Measurements from ENCODE around the gene NGEF. TPM values are rescaled to one million over a fixed set of nuclear protein-coding genes. Genes with fewer than 3 reads are reported as not detected.
A peak's percentile ranks its signal among the peaks of the same experiment; 100 is the strongest.

The NGEF gene
- total RNA-seq, 2 donors from 2014 or later, result not detected

- no peak overlapping the region for H3K4me3 Mint-ChIP-seq
- ATAC-seq, result no peak
- no peak overlapping the region for H3K27ac Mint-ChIP-seq
- peaks cover 25% of the 10 kb centered on the region for H3K27me3 Mint-ChIP-seq
- H3K9me3 ChIP-seq (ENCODE audit: control insufficient read depth, low read length, poor library complexity, severe bottlenecking), result no peaks in the 10 kb centered on the region
- no peaks in the 10 kb centered on the region for H3K36me3 Mint-ChIP-seq (ENCODE audit: low read depth)
- H3K4me1 Mint-ChIP-seq, result peaks cover 3% of the 10 kb centered on the region
- no peak for DNase-seq
Observed at GRCh38 chr2:233007739-233008138, 5.3 kb downstream of the NGEF start.

DNA sequence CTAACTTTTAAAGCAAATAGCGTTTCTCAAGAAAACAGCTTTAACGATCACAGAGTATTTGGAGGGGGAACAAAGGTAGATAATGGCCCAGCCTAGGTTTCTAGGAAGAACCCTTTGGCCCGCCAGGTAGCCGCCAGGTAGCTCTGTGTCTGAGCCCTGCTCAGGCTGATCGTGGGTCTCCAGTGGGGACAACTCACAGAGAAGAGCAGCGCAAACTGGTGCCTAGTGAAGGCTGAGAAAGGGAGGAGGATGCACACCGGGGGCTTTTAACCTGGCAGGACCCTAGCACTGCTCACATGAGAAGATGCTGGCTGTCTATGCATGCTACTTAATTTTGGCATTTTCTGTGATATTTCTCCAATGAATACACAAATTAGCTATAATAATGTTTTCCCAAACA lies 5.8 kb downstream of the NGEF start:
- no peak for ATAC-seq
- Mint-ChIP-seq H3K36me3 (ENCODE audit: low read depth) (no peaks in the 10 kb centered on the region), H3K27ac (no peak overlapping the region), H3K4me1 (peaks cover 3% of the 10 kb centered on the region), H3K4me3 (no peak overlapping the region), H3K27me3 (peaks cover 25% of the 10 kb centered on the region)
- DNase-seq, result no peak
- no peaks in the 10 kb centered on the region for H3K9me3 ChIP-seq (ENCODE audit: control insufficient read depth, low read length, poor library complexity, severe bottlenecking)

GRCh38 chr2:233006648-233007047 lies 6.4 kb downstream of the NGEF start:
- Mint-ChIP-seq H3K27me3 (peaks cover 23% of the 10 kb centered on the region), H3K4me1 (peaks cover 3% of the 10 kb centered on the region), H3K36me3 (ENCODE audit: low read depth) (no peaks in the 10 kb centered on the region), H3K27ac (no peak overlapping the region), H3K4me3 (no peak overlapping the region)
- ATAC-seq (no peak), DNase-seq (no peak)
- H3K9me3 ChIP-seq (ENCODE audit: control insufficient read depth, low read length, poor library complexity, severe bottlenecking), result no peaks in the 10 kb centered on the region

GRCh38 chr2:233005096-233005495 lies 8.0 kb downstream of the NGEF start:
- Mint-ChIP-seq H3K36me3 (ENCODE audit: low read depth) (no peaks in the 10 kb centered on the region), H3K4me1 (peaks cover 3% of the 10 kb centered on the region), H3K27ac (no peak overlapping the region), H3K4me3 (no peak overlapping the region), H3K27me3 (peaks cover 17% of the 10 kb centered on the region)
- no peaks in the 10 kb centered on the region for H3K9me3 ChIP-seq (ENCODE audit: control insufficient read depth, low read length, poor library complexity, severe bottlenecking)
- ATAC-seq (no peak), DNase-seq (no peak)

DNA sequence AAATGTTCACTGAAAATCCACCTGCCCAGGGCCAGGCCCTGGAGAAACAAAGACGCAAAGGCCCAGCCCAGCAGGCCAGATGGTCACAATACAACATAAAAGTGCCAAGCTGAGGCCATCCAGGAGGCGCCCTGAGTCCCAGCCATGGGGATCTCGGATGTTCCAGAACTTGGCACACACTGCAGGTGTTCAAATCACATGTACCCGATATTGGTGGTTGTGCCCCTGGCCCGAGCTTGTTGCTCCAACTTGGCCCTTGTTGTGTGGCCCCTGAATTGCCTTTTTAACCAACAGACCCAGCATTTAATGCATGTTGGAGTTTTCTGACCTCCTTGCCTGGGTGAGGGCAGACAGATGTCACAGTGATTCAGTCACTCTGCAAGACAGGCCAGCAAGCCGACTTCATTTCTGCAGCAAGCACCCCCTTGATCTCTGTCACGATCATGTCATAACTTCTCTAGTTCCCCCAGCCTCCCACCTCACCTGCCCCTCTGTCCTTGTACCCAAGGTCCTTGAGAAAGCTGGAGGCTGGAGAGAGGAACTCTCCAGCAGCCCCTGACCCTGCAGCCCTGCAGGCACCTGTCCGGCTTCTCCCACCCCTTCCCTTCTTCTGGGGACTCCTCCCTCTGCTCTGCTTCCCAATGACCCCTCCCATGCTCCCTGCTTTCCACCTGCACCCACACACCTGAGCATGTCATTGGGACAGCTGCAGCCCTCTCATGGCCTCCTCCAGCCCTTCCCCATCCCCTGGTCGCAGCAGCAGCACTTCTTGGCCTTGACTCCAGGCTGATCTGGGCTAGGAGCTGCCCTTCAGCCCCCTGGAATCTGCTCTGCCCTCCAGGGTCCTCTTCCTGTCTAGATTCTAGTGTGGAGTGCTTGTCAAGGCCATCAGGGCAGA lies 9.1 kb downstream of the NGEF start:
- H3K36me3 Mint-ChIP-seq (ENCODE audit: low read depth), result no peaks in the 10 kb centered on the region
- ATAC-seq (no peak), DNase-seq (no peak)
- H3K9me3 ChIP-seq (ENCODE audit: control insufficient read depth, low read length, poor library complexity, severe bottlenecking), result no peaks in the 10 kb centered on the region
- H3K4me3 Mint-ChIP-seq, result no peak overlapping the region
- peaks cover 3% of the 10 kb centered on the region for H3K4me1 Mint-ChIP-seq
- peaks cover 17% of the 10 kb centered on the region for H3K27me3 Mint-ChIP-seq
- H3K27ac Mint-ChIP-seq, result no peak overlapping the region

DNA sequence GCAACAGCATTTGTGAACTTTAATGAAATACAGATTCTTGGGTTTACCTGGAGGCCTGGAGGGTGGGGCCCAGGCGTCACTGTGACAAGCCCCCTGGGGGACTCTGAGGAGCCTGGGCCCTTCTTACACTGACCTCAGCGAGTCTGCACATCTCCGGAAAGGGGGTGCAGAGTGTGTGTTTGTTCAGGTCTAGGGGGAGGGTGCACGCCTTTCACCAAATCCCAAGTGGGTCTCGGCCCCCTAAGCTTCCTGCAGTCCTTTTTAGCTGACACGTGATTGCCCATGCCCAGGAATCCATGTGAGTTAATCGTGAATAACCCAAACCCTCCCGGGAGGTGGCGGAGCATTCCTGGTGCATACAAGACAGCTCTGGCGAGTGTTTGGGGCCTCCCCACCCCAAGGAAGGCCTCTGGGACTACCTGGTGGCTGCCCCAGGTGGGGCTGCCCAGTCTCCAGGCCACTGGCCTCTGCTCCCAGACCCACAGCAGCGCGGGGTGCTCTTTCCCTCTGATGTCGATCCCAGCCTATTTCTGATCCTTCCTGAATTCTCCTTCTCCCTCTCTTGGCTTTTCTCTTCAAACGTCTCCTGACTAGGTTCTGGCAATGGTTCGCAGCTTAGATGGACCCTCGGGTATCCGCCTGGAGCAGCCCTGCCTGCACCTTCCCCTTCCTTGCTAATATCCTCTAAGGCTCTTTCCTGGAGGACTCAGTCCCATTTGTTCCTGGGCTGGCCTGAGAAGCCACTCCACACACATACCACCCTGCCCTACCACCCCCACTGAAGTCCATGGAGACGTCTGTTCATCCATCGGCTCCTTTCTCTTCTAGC lies 10.0 kb downstream of the NGEF start:
- peaks cover 3% of the 10 kb centered on the region for H3K4me1 Mint-ChIP-seq

DNA sequence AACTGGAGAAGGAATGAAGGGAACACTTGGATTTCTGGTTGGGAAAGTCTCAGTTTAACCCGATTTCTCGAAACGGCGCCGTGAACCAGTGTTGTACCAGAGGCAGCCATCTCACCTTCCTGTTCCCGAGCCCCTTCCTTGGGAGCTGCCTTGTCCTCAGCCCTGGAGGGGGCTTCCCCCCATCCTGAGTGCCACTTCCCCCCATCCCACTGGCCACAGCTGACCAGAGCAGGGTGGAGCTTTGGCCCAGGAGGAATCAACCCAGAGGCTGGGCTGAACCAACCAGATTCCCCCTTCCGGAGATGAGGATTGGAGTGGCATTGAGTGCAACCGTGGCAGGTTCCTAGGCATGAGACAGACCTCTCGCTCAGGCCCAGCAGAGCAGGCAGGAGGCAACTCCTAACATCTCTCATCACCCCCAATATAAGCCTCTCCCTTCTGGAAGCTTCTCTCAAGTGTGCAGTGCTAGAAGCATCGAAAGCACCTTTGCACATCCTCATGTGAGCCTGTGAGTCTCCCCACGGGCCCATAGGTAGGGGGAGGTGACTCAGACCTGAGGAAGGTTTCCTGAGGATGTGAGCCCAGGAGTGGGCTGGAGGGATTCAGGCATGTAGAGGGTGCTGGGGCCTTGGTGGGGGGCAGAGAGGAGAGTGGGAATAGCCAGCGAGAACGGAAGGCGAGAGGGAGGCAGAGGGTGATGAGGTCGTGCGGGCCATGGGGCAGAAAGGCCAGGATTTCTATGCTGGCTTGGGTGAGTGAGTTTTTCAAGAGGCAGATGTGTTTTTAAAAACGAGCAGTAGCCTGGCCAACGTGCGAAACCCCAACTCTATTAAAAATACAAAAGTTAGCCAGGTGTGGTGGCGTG lies 11.9 kb downstream of the NGEF start:
- H3K36me3 Mint-ChIP-seq (ENCODE audit: low read depth), result no peaks in the 10 kb centered on the region
- H3K4me3 Mint-ChIP-seq, result no peak overlapping the region
- peaks cover 4% of the 10 kb centered on the region for H3K4me1 Mint-ChIP-seq
- ATAC-seq (no peak), DNase-seq (no peak)
- no peaks in the 10 kb centered on the region for H3K9me3 ChIP-seq (ENCODE audit: control insufficient read depth, low read length, poor library complexity, severe bottlenecking)
- no peak overlapping the region for H3K27ac Mint-ChIP-seq
- peaks cover 22% of the 10 kb centered on the region for H3K27me3 Mint-ChIP-seq

More for the DNA sequence above, 10.0 kb downstream of the NGEF start:
- Mint-ChIP-seq H3K36me3 (ENCODE audit: low read depth) (no peaks in the 10 kb centered on the region), H3K27me3 (peaks cover 17% of the 10 kb centered on the region), H3K27ac (no peak overlapping the region), H3K4me3 (no peak overlapping the region)
- DNase-seq, result no peak
- H3K9me3 ChIP-seq (ENCODE audit: control insufficient read depth, low read length, poor library complexity, severe bottlenecking), result no peaks in the 10 kb centered on the region
- no peak for ATAC-seq

DNA sequence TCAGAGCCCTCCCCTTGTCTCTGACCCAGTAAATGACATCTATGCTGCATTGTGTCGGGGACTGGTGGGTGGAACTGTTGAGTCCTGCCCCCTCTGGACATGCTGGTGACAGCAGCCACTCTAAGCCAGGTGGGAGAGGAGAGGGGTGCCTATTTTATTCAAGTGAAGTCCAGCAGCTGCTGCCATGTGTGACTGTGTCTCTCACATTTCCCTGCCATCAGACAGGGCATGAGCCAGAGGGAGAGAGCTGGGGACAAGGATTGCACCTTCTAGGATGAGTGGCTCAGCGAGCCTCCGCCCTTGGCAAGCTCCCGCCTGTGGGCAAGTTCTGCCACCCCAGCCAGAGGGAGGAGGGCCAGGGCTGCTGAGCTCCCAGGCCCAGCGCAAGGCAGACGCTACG lies 13.7 kb downstream of the NGEF start:
- Mint-ChIP-seq H3K27ac (peak overlapping the region; percentile 27), H3K4me3 (no peak overlapping the region), H3K4me1 (peaks cover 4% of the 10 kb centered on the region), H3K27me3 (peaks cover 11% of the 10 kb centered on the region), H3K36me3 (ENCODE audit: low read depth) (no peaks in the 10 kb centered on the region)
- DNase-seq, result no peak
- H3K9me3 ChIP-seq (ENCODE audit: control insufficient read depth, low read length, poor library complexity, severe bottlenecking), result no peaks in the 10 kb centered on the region
- no peak for ATAC-seq

GRCh38 chr2:232998666-232998985 lies 14.4 kb downstream of the NGEF start:
- H3K4me3 Mint-ChIP-seq, result no peak overlapping the region
- no peak for ATAC-seq
- peaks cover 10% of the 10 kb centered on the region for H3K27me3 Mint-ChIP-seq
- DNase-seq, result no peak
- no peaks in the 10 kb centered on the region for H3K36me3 Mint-ChIP-seq (ENCODE audit: low read depth)
- H3K4me1 Mint-ChIP-seq, result peaks cover 4% of the 10 kb centered on the region
- no peaks in the 10 kb centered on the region for H3K9me3 ChIP-seq (ENCODE audit: control insufficient read depth, low read length, poor library complexity, severe bottlenecking)
- H3K27ac Mint-ChIP-seq, result no peak overlapping the region

DNA sequence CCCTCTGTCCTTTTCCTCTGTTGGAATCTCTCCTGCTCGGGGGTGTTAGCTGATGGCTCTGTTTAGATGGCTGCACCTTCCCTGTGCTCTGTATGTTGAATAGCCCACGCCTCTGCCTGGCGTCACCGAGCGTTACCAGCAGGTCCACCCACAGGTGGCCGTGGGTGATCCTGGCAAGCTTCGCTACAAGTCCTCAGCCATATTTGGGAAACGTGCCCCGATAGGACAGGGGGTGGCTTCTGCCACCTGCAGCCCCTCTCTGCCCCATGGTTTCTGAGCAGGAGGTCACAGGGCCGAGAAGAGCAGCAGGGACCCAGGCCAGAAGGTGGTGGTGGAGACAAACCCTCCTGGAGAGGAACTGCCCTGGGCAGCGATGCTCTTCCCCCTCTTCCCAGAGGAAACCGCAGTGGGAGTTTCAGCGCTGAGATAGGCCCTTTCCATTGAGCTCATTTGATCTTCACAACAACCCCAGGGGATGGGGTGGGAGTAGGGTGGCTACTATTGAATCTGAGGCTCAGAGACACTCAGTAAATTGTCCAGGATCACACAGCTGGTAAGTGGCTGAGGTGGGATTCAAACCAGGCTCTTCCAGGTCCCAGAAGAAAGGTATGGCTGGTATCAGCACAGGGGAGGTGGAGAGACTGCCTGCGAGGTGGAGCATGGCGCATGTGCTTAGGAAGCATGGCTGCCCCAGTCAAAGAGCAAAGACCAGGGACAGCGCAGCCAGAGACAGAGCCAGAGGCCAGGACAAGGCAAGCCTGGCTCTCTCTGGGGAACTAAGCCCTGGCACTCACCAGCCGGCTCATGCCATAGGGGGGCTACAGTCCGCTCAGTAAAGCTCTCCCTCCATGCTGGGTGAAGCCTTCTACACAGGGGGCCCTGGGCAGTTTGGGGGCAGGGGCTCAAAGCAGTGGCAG lies 15.0 kb downstream of the NGEF start:
- DNase-seq, result no peak
- Mint-ChIP-seq H3K4me3 (no peak overlapping the region), H3K27ac (no peak overlapping the region), H3K36me3 (ENCODE audit: low read depth) (no peaks in the 10 kb centered on the region), H3K27me3 (peaks cover 5% of the 10 kb centered on the region), H3K4me1 (peaks cover 2% of the 10 kb centered on the region)
- no peaks in the 10 kb centered on the region for H3K9me3 ChIP-seq (ENCODE audit: control insufficient read depth, low read length, poor library complexity, severe bottlenecking)
- no peak for ATAC-seq

- Mint-ChIP-seq H3K4me3 (no peak overlapping the region), H3K36me3 (ENCODE audit: low read depth) (no peaks in the 10 kb centered on the region), H3K27me3 (peaks cover 5% of the 10 kb centered on the region), H3K4me1 (peaks cover 2% of the 10 kb centered on the region), H3K27ac (no peak overlapping the region)
- DNase-seq (no peak), ATAC-seq (no peak)
- H3K9me3 ChIP-seq (ENCODE audit: control insufficient read depth, low read length, poor library complexity, severe bottlenecking), result no peaks in the 10 kb centered on the region
Observed at GRCh38 chr2:232994446-232994845, 18.6 kb downstream of the NGEF start.

DNA sequence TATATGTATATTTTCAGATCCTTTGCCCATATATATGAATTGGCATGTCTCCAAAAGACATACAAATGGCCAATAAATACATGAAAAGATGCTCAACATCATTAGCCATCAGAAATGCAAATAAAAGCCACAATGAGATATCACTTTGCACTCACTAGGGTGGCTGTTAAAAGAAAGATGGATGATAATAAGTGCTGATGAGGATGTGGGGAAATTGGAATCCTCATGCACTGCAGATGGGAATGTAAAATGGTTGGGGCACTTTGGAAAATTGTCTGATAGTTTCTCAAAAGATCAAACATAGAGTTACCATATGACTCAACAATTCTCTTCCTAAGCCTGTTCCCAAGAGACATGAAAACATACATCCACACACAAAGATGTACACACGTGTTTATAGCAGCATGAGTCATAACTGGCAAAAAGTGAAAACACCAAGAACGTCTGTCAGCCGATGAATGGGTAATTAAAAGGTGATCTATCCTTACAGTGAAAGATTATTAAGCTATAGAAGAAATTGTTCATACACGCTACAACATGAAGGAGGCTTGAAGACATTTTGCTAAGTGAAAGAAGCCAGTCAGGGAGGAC lies 19.7 kb downstream of the NGEF start:
- no peaks in the 10 kb centered on the region for H3K9me3 ChIP-seq (ENCODE audit: control insufficient read depth, low read length, poor library complexity, severe bottlenecking)
- no peak overlapping the region for H3K27ac Mint-ChIP-seq
- DNase-seq (no peak), ATAC-seq (no peak)
- no peak overlapping the region for H3K4me3 Mint-ChIP-seq
- H3K36me3 Mint-ChIP-seq (ENCODE audit: low read depth), result no peaks in the 10 kb centered on the region
- H3K27me3 Mint-ChIP-seq, result peaks cover 13% of the 10 kb centered on the region
- peaks cover 2% of the 10 kb centered on the region for H3K4me1 Mint-ChIP-seq

Data from T-helper 17 cell (primary cell).